Measurements from ENCODE around the gene ABCD2. TPM values are rescaled to one million over a fixed set of nuclear protein-coding genes. Genes with fewer than 3 reads are reported as not detected.
"Not testable (repeated sequence)": the region's sequence is repeated elsewhere in the genome, so short reads cannot be mapped to it uniquely, and the experiment has no call there.

The ABCD2 gene
- polyA plus RNA-seq, 4 donors: 0.04 to 0.12 (median 0.05) TPM

- DNase-seq (ENCODE audit: low read depth in 4 of 4, low spot score in 3 of 4): not testable (repeated sequence)
These were observed 75.4 kb downstream of the ABCD2 start for GRCh38 chr12:39544211-39544610.

- no peak for DNase-seq (ENCODE audit: low read depth in 4 of 4, low spot score in 3 of 4)
These were observed 78.1 kb downstream of the ABCD2 start for GRCh38 chr12:39541471-39541870.

GRCh38 chr12:39538679-39539104 lies 80.9 kb downstream of the ABCD2 start:
- DNase-seq (ENCODE audit: low read depth in 4 of 4, low spot score in 3 of 4): no peak

GRCh38 chr12:39533951-39534350 lies 85.7 kb downstream of the ABCD2 start:
- DNase-seq (ENCODE audit: low read depth in 4 of 4, low spot score in 3 of 4): no peak

GRCh38 chr12:39532448-39532847 lies 87.2 kb downstream of the ABCD2 start:
- no peak for DNase-seq (ENCODE audit: low read depth in 4 of 4, low spot score in 3 of 4)

- DNase-seq (ENCODE audit: low read depth in 4 of 4, low spot score in 3 of 4): no peak
These were observed 92.6 kb downstream of the ABCD2 start for GRCh38 chr12:39526974-39527373.

- DNase-seq (ENCODE audit: low read depth in 4 of 4, low spot score in 3 of 4): not testable (repeated sequence)
These were observed 97.4 kb downstream of the ABCD2 start for GRCh38 chr12:39522167-39522566.

GRCh38 chr12:39510001-39510400 lies 109.6 kb downstream of the ABCD2 start:
- DNase-seq (ENCODE audit: low read depth in 4 of 4, low spot score in 3 of 4): no peak

- DNase-seq (ENCODE audit: low read depth in 4 of 4, low spot score in 3 of 4): no peak
These were observed 114.0 kb downstream of the ABCD2 start for GRCh38 chr12:39505554-39505953.

GRCh38 chr12:39505023-39505422 lies 114.6 kb downstream of the ABCD2 start:
- no peak for DNase-seq (ENCODE audit: low read depth in 4 of 4, low spot score in 3 of 4)

- DNase-seq (ENCODE audit: low read depth in 4 of 4, low spot score in 3 of 4): no peak
These were observed 116.2 kb downstream of the ABCD2 start for GRCh38 chr12:39503439-39503838.

- DNase-seq (ENCODE audit: low read depth in 4 of 4, low spot score in 3 of 4): no peak
These were observed 116.9 kb downstream of the ABCD2 start for GRCh38 chr12:39502726-39503125.

Other genes with a start within 250 kb of the ABCD2 start
- 10 to 100 TPM; 32.6 to 40.7 (median 36.9) TPM for gene KIF21A, start 176.7 kb downstream of the ABCD2 start, polyA plus RNA-seq (ENCODE audit: insufficient read length in 4 of 4)

Data from right renal pelvis (tissue), 4 donors.